ENCODE data around the gene UQCR10.
"Not testable (repeated sequence)": the region's sequence is repeated elsewhere in the genome, so short reads cannot be mapped to it uniquely, and the experiment has no call there.

UQCR10 gene

DNA sequence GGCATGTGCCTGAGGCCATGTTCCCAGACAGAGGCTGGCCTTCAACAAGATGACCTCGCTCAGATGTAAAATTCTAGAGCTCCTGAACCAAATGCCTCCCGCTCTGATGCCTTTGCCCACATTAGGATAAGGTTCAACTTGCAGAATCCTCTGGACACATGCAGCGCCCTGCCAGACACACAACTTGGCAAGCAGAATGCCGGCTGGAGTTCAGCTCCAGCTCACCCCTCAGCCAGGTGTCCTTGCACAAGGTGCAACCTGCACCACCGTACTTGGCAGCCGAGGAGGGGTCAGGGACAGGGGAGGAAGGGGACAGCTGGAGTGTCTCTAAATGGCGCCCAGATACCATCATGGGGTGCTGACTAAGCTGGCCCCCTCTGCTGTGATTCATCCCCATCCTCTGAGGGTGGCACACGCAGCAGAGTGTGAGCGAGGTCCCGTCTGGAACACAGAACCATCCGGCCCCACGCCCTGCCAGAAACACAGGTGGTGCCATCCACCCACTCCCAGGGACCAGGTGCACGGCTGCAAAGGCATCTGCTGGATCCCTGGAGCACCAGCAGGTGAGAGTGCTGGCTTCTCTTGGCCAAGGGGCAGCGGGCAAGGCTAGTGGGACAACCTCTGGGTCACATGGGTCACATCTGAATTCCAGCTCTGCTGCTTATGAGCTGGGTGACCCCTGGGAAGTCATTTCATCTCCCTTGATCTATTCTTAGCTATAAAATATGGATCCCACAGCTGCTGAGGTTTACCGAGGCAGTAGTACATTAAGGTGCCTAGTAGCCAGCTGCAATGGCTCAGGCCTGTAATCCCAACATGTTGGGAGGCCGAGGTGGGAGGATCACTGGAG lies 13.1 kb upstream of the UQCR10 start:
- Histone ChIP-seq H3K4me3 (no peak overlapping the region), H3K27ac (no peak overlapping the region)
- no peak for TF ChIP-seq CTCF (IDR thresholded peaks at IDR 0.05)
- no peak for DNase-seq (ENCODE audit: low spot score)

- not testable (repeated sequence) for H3K4me3 ChIP-seq; H3K27ac ChIP-seq; DNase-seq (ENCODE audit: low spot score)
Measured at GRCh38 chr22:29754658-29755395, 12.3 kb upstream of the UQCR10 start.

DNA sequence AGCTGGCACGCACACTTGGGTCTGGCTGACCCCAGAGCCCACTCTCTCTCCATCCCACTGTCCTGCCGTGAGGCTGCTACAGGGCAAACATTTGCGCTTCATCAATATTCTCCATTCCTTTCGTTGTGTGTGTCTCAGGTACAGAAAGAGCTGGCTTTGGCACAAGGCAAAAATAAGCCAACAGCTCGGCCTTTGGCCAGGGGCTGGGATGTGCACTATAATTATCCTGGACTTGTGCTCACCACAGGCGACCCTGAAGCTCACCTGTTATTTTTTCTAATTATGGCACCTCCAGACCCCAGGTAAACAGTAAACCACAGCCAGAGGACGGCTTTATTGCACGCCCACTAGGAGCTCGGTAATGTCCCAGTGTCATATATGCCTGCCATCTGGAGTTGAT lies 11.3 kb upstream of the UQCR10 start:
- no peak for TF ChIP-seq CTCF (IDR thresholded peaks at IDR 0.05)
- no peak for DNase-seq (ENCODE audit: low spot score)
- H3K4me3 ChIP-seq: no peak overlapping the region
- no peak overlapping the region for H3K27ac ChIP-seq

- no peak for TF ChIP-seq CTCF (IDR thresholded peaks at IDR 0.05)
- no peak for DNase-seq (ENCODE audit: low spot score)
- H3K27ac ChIP-seq: no peak overlapping the region
- no peak overlapping the region for H3K4me3 ChIP-seq
Measured at GRCh38 chr22:29756341-29756740, 10.8 kb upstream of the UQCR10 start.

- TF ChIP-seq CTCF (IDR thresholded peaks at IDR 0.05): no peak
- Histone ChIP-seq H3K4me3 (no peak overlapping the region), H3K27ac (no peak overlapping the region)
- no peak for DNase-seq (ENCODE audit: low spot score)
Measured at GRCh38 chr22:29757096-29757495, 10.1 kb upstream of the UQCR10 start.

GRCh38 chr22:29758068-29758622 lies 9.0 kb upstream of the UQCR10 start:
- no peak overlapping the region for H3K27ac ChIP-seq
- no peak for TF ChIP-seq CTCF (IDR thresholded peaks at IDR 0.05)
- DNase-seq (ENCODE audit: low spot score): no peak
- no peak overlapping the region for H3K4me3 ChIP-seq

DNA sequence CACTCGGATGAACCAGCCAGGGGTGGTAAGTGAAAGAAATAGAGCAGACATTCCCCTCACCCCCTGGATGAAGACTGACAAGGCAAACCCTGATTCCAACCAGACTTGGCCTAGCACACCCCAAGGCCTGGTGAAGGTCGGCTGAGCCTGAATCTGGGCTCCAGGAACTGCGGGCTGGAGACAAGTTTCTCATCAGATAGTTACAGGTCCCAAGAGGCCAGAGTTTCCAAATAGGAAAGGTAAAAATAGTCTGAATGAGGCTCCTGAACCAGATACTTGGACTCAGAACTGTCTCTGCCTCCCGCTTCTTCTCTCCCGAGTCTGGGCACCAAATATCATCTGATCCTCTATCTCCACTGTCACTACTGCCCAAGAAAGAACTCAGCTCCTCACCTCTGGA lies 8.2 kb upstream of the UQCR10 start:
- TF ChIP-seq CTCF (IDR thresholded peaks at IDR 0.05): no peak
- DNase-seq (ENCODE audit: low spot score): no peak

More for the DNA sequence above, 8.2 kb upstream of the UQCR10 start:
- Histone ChIP-seq H3K4me3 (no peak overlapping the region), H3K27ac (no peak overlapping the region)
